HCT116 (cell line): ENCODE measurements around the gene CHCHD4. TPM values are rescaled to one million over a fixed set of nuclear protein-coding genes. Genes with fewer than 3 reads are reported as not detected.

Source experiments
- ATAC-seq: fragments of 200-7000 bp; cut with Tn5 transposase; 2 replicates; pipeline ENCODE4 v1.9.1; 2020; ENCODE audit warnings: mild to moderate bottlenecking, moderate library complexity
- BruUV-seq: library from RNA; stranded (reverse); fragments of 400-500 nt; replicated peaks from 2 replicates; lab custom pipeline; 2021; lab: Mats Ljungman, UMichigan
- CTCF ChIA-PET: fragments of 300-600 bp; sonication (Branson Sonifier 250); formaldehyde crosslinking; loops from one replicate; lab custom pipeline; 2021; ENCODE audit warnings: antibody characterized with exemption; lab: Charles Lee
- POLR2A ChIA-PET: fragments of 300-600, 350-600 bp; sonication (Branson Sonifier 250); formaldehyde crosslinking; loops from one replicate; lab custom pipeline; 2021; ENCODE audit warnings: antibody characterized with exemption; lab: Charles Lee
- RAD21 ChIA-PET, 2 experiments: fragments of 300-600 bp; sonication (Branson Sonifier 250); formaldehyde crosslinking; loops; one replicate each; lab custom pipeline; 2023; ENCODE audit warnings: low total read pairs in 2 of 2; ENCODE audit not compliant: uncharacterized antibody in 2 of 2, unreplicated experiment in 2 of 2, low non-redundant PET in 1 of 2; lab: Charles Lee
- DNase-seq: peaks from one replicate; pipeline ENCODE4 v3.0.0-alpha.2; 2010; ENCODE audit warnings: low read depth, low spot score
- H2AFZ ChIP-seq: fragments of 200-600 bp; shearing (Covaris generic), sonication (generic); 2 replicates; pipeline ENCODE4 v1.6.1; 2017; ENCODE audit warnings: low read depth, mixed run types, mixed read lengths, antibody characterized with exemption, low read length; ENCODE audit not compliant: poor library complexity, severe bottlenecking
- H3K27ac ChIP-seq: 2 replicates; pipeline ENCODE4 v1.5.1; 2012; ENCODE audit warnings: low read depth, low read length
- H3K27me3 ChIP-seq: fragments of 200-600 bp; sonication (generic); 2 replicates; pipeline ENCODE4 v1.6.1; 2016; ENCODE audit warnings: mixed run types, low read length, mixed read lengths; ENCODE audit not compliant: insufficient read depth
- H3K36me3 ChIP-seq, 2 experiments: fragments of 200-500 bp in 1 of 2; fragments of 200-600 bp in 1 of 2; sonication (Bioruptor generic) in 1 of 2; sonication (generic) in 1 of 2; 2 replicates each; pipeline versions ENCODE4 v1.5.1 to v1.6.1; 2014 to 2016; ENCODE audit warnings: low read length in 2 of 2, inconsistent platforms in 1 of 2, mixed read lengths in 1 of 2, mixed run types in 1 of 2; ENCODE audit not compliant: insufficient read depth in 2 of 2, control insufficient read depth in 1 of 2
- H3K4me1 ChIP-seq, 2 experiments: fragments of 200-600 bp in 1 of 2; sonication (generic) in 1 of 2; 2 replicates each; pipeline versions ENCODE4 v1.5.1 to v1.6.1; 2012 to 2017; ENCODE audit warnings: low read length in 2 of 2, inconsistent platforms in 1 of 2, mild to moderate bottlenecking in 1 of 2, mixed read lengths in 1 of 2, mixed run types in 1 of 2, moderate library complexity in 1 of 2; ENCODE audit not compliant: insufficient read depth in 2 of 2, control insufficient read depth in 1 of 2
- H3K4me2 ChIP-seq: fragments of 200-600 bp; sonication (generic); 2 replicates; pipeline ENCODE4 v1.6.1; 2017; ENCODE audit warnings: mixed run types, low read length, mixed read lengths
- H3K4me3 ChIP-seq, 2 experiments: fragments of 200-600 bp in 1 of 2; sonication (generic) in 1 of 2; replicated peaks in 1 of 2; 2 replicates each; pipeline ENCODE4 v1.5.1; 2011 to 2016; ENCODE audit warnings: low read length in 2 of 2, control low read depth in 1 of 2, low read depth in 1 of 2, mild to moderate bottlenecking in 1 of 2, mixed read lengths in 1 of 2, mixed run types in 1 of 2
- H3K79me2 ChIP-seq: fragments of 200-600 bp; sonication (generic); 2 replicates; pipeline ENCODE4 v1.6.1; 2017; ENCODE audit warnings: mild to moderate bottlenecking, mixed run types, low read length, moderate library complexity, mixed read lengths; ENCODE audit not compliant: insufficient read depth
- H3K9ac ChIP-seq: fragments of 200-600 bp; sonication (generic); 2 replicates; pipeline ENCODE4 v1.6.1; 2016; ENCODE audit warnings: low read length, mixed read lengths
- H3K9me2 ChIP-seq: fragments of 200-600 bp; sonication (generic), shearing (Covaris generic); 2 replicates; pipeline ENCODE4 v1.6.1; 2017; ENCODE audit warnings: mixed run types, mild to moderate bottlenecking, moderate library complexity; ENCODE audit not compliant: insufficient read depth
- H3K9me3 ChIP-seq, 2 experiments: fragments of 200-500 bp in 1 of 2; fragments of 200-600 bp in 1 of 2; sonication (Bioruptor generic) in 1 of 2; sonication (generic) in 1 of 2; 2 replicates each; pipeline ENCODE4 v1.6.1; 2014 to 2017; ENCODE audit warnings: low read length in 2 of 2, mixed read lengths in 2 of 2, inconsistent platforms in 1 of 2, low read depth in 1 of 2, mild to moderate bottlenecking in 1 of 2, mixed run types in 1 of 2, moderate library complexity in 1 of 2; ENCODE audit not compliant: control insufficient read depth in 1 of 2, insufficient read depth in 1 of 2
- H4K20me1 ChIP-seq: fragments of 200-600 bp; sonication (generic), shearing (Covaris generic); 2 replicates; pipeline ENCODE4 v1.6.1; 2017; ENCODE audit warnings: mixed run types, mild to moderate bottlenecking, moderate library complexity; ENCODE audit not compliant: insufficient read depth
- ATF3 ChIP-seq: IDR thresholded peaks from 2 replicates; pipeline ENCODE4 v1.6.1; 2012
- CBX3 ChIP-seq: IDR thresholded peaks from 2 replicates; pipeline ENCODE4 v1.6.1; 2012; ENCODE audit warnings: low read depth
- CTCF ChIP-seq, 3 experiments: fragments of 200-600 bp in 1 of 3; sonication (generic) in 1 of 3; IDR thresholded peaks in 2 of 3; conservative IDR thresholded peaks in 1 of 3; 2 replicates each; pipeline ENCODE4 v1.5.1; 2012 to 2017; ENCODE audit warnings: low read depth in 2 of 3, low read length in 2 of 3, antibody characterized with exemption in 1 of 3, borderline replicate concordance in 1 of 3, control low read depth in 1 of 3, mild to moderate bottlenecking in 1 of 3, mixed read lengths in 1 of 3, mixed run types in 1 of 3, moderate library complexity in 1 of 3; ENCODE audit not compliant: insufficient read depth in 1 of 3
- EGR1 ChIP-seq: IDR thresholded peaks from 2 replicates; pipeline ENCODE4 v1.6.1; 2012; ENCODE audit warnings: low read depth
- FOSL1 ChIP-seq: IDR thresholded peaks from 2 replicates; pipeline ENCODE4 v1.6.1; 2012; ENCODE audit warnings: low read depth
- JUND ChIP-seq: IDR thresholded peaks from 2 replicates; pipeline ENCODE4 v1.6.1; 2012
- RAD21 ChIP-seq: IDR thresholded peaks from 2 replicates; pipeline ENCODE4 v1.6.1; 2012; ENCODE audit warnings: low read depth, mild to moderate bottlenecking
- SIN3A ChIP-seq: IDR thresholded peaks from 2 replicates; pipeline ENCODE4 v1.6.1; 2012; ENCODE audit warnings: low read depth
- SRF ChIP-seq: IDR thresholded peaks from 2 replicates; pipeline ENCODE4 v1.6.1; 2012; ENCODE audit warnings: low read depth
- YY1 ChIP-seq: IDR thresholded peaks from 2 replicates; pipeline ENCODE4 v1.6.1; 2011; ENCODE audit warnings: low read length, low read depth, moderate library complexity, mild to moderate bottlenecking; ENCODE audit not compliant: insufficient replicate concordance; ENCODE audit errors: extremely low read depth
- ZBTB33 ChIP-seq: IDR thresholded peaks from 2 replicates; pipeline ENCODE4 v1.6.1; 2011; ENCODE audit warnings: mild to moderate bottlenecking, low read length, moderate library complexity; ENCODE audit not compliant: insufficient replicate concordance; ENCODE audit errors: extremely low read depth
- ZFX ChIP-seq: fragments of 450-650 bp; IDR thresholded peaks from 2 replicates; pipeline ENCODE4 v1.6.1; 2017
- intact Hi-C: fragments of 100-400 bp; cut with micrococcal nuclease; formaldehyde crosslinking; loops from 2 replicates; pipeline ENCODE4 v1.10.0; 2022
- total RNA-seq: library from RNA; stranded (reverse); gene quantifications from one replicate; pipeline ENCODE4 v1.2.1, GENCODE V29; 2021; ENCODE audit not compliant: unreplicated experiment

Gene CHCHD4
- total RNA-seq, 1 experiment from 2014 or later: 24.6 TPM

GRCh38 chr3:14113965-14114635 is 10.6 kb downstream of the CHCHD4 start:
- Histone ChIP-seq H3K79me2 (peaks cover 17% of the 10 kb centered on the region), H3K4me3 (no peak overlapping the region), H3K9ac (no peak overlapping the region), H3K9me3 (no peaks in the 10 kb centered on the region), H3K27ac (no peak overlapping the region), H3K36me3 (peaks cover 20 to 25% of the 10 kb centered on the region in 2 experiments; a peak in 3 of 4 replicates), H3K9me2 (no peaks in the 10 kb centered on the region), H3K4me1 (no peaks in the 10 kb centered on the region), H3K4me2 (no peak overlapping the region), H4K20me1 (no peaks in the 10 kb centered on the region), H2AFZ (no peak overlapping the region), H3K27me3 (no peaks in the 10 kb centered on the region)
- ChIA-PET RAD21 (interaction anchor here in 1 of 2 experiments (1.5 kb wide), 1 partner anchor 217 kb away, joined by 7 read pairs; no protein-coding TSS in a partner anchor), POLR2A (interaction anchor here (1.5 kb wide), 1 partner anchor 11 kb away, joined by 7 read pairs; the partner anchor contains the start of genes CHCHD4 and TMEM43), CTCF (interaction anchor here (2.5 kb wide), 1 partner anchor 218 kb away, joined by 36 read pairs; no protein-coding TSS in a partner anchor)
- intact Hi-C loops: loop anchor here (1.0 kb wide), 1 partner anchor 218 kb away; no protein-coding TSS in a partner anchor
- TF ChIP-seq CBX3 (no peak), RAD21 (peak; percentile 65), JUND (no peak), CTCF (IDR thresholded peaks at IDR 0.05 in 2 of 3, conservative IDR thresholded peaks at IDR 0.05 in 1 of 3; ENCODE audit: borderline replicate concordance in 1 of 3, insufficient read depth in 1 of 3, low read depth in 2 of 3, low read length in 2 of 3) (peak; percentile 28 to 48 (median 47); a peak in 4 of 6 replicates), SIN3A (no peak)
- no peak for DNase-seq
- ATAC-seq: 0 out of 2 replicates have a peak, but pooled peaks have one; percentile 36
- no TSS peak for BruUV-seq

GRCh38 chr3:14110699-14111098 is 14.0 kb downstream of the CHCHD4 start:
- ChIA-PET RAD21 (no interaction called here), POLR2A (no interaction called here), CTCF (no interaction called here)
- intact Hi-C loops: no loop called here
- DNase-seq (no peak), ATAC-seq (no peak)
- H3K4me3 ChIP-seq: no peak overlapping the region
- H3K79me2 ChIP-seq: no peaks in the 10 kb centered on the region; the same call in 1 of the 2 replicates
- no peak overlapping the region for H2AFZ ChIP-seq
- H3K9ac ChIP-seq: no peak overlapping the region
- H4K20me1 ChIP-seq: no peaks in the 10 kb centered on the region
- peaks cover 16 to 20% of the 10 kb centered on the region in 2 experiments; a peak in 3 of 4 replicates for H3K36me3 ChIP-seq
- no TSS peak for BruUV-seq
- H3K9me2 ChIP-seq: no peaks in the 10 kb centered on the region
- H3K27me3 ChIP-seq: no peaks in the 10 kb centered on the region
- no peak overlapping the region for H3K27ac ChIP-seq
- no peak overlapping the region for H3K4me2 ChIP-seq
- no peaks in the 10 kb centered on the region for H3K4me1 ChIP-seq
- H3K9me3 ChIP-seq: no peaks in the 10 kb centered on the region
- TF ChIP-seq RAD21 (no peak), ATF3 (no peak), CTCF (IDR thresholded peaks at IDR 0.05 in 2 of 3, conservative IDR thresholded peaks at IDR 0.05 in 1 of 3; ENCODE audit: borderline replicate concordance in 1 of 3, insufficient read depth in 1 of 3, low read depth in 2 of 3, low read length in 2 of 3) (no peak), EGR1 (no peak), FOSL1 (no peak), SRF (no peak), ZFX (no peak), YY1 (no peak), ZBTB33 (no peak)
